Smooth muscle cell (in vitro differentiated cells): ENCODE measurements around the gene KHDC4. TPM values are rescaled to one million over a fixed set of nuclear protein-coding genes. Genes with fewer than 3 reads are reported as not detected.

Experiments
- DNase-seq: peaks from one replicate; lab custom pipeline; 2025; ENCODE audit not compliant: unreplicated experiment; lab: John Stamatoyannopoulos, UW
- H2AFZ ChIP-seq: fragments of 200-600 bp; sonication (generic); 2 replicates; pipeline ENCODE4 v1.6.0; 2016; ENCODE audit warnings: antibody characterized with exemption, low read depth, mild to moderate bottlenecking
- H3F3A ChIP-seq: fragments of 200-600 bp; sonication (generic); 2 replicates; pipeline ENCODE4 v1.6.0; 2017; ENCODE audit warnings: antibody characterized with exemption, low read depth
- H3K27ac ChIP-seq: fragments of 200-600 bp; sonication (generic); 2 replicates; pipeline ENCODE4 v1.5.1; 2016; ENCODE audit warnings: low read depth, mild to moderate bottlenecking
- H3K27me3 ChIP-seq: fragments of 200-600 bp; sonication (generic); 2 replicates; pipeline ENCODE4 v1.6.1; 2016; ENCODE audit warnings: low read depth, mild to moderate bottlenecking
- H3K36me3 ChIP-seq: fragments of 200-600 bp; sonication (generic); 2 replicates; pipeline ENCODE4 v1.5.1; 2016; ENCODE audit warnings: low read depth
- H3K4me1 ChIP-seq: fragments of 200-600 bp; sonication (generic); 2 replicates; pipeline ENCODE4 v1.5.1; 2016; ENCODE audit warnings: low read depth
- H3K4me2 ChIP-seq: fragments of 200-600 bp; sonication (generic); 2 replicates; pipeline ENCODE4 v1.6.0; 2016; ENCODE audit warnings: mild to moderate bottlenecking
- H3K4me3 ChIP-seq: fragments of 200-600 bp; sonication (generic); 2 replicates; pipeline ENCODE4 v1.5.1; 2016; ENCODE audit warnings: mild to moderate bottlenecking
- H3K79me2 ChIP-seq: fragments of 200-600 bp; sonication (generic); 2 replicates; pipeline ENCODE4 v1.6.0; 2016; ENCODE audit warnings: low read depth, mild to moderate bottlenecking
- H3K9ac ChIP-seq: fragments of 200-600 bp; sonication (generic); 2 replicates; pipeline ENCODE4 v1.6.0; 2016; ENCODE audit warnings: low read depth
- H3K9me3 ChIP-seq: fragments of 200-600 bp; sonication (generic); replicated peaks from 2 replicates; pipeline ENCODE4 v1.5.1; 2016; ENCODE audit warnings: low read depth
- H4K20me1 ChIP-seq: fragments of 200-600 bp; sonication (generic); 2 replicates; pipeline ENCODE4 v1.6.0; 2016; ENCODE audit warnings: low read depth
- WGBS: methylation state at CpG from one replicate; pipeline ENCODE4 v1.1.7; 2016; ENCODE audit warnings: low lambda C conversion rate; 5-methylcytosine and 5-hydroxymethylcytosine counted together
- polyA plus RNA-seq: library from polyadenylated mRNA; unstranded; fragments of >200 nt; fragmentation: Nextera tagmentation; extraction: Ambion mirVana; gene quantifications from 2 replicates; pipeline ENCODE4 v1.2.1, GENCODE V29; 2016
- total RNA-seq: library from RNA; depleted of rRNA; stranded (reverse); fragments of >200 nt; gene quantifications from 2 replicates; pipeline ENCODE4 v1.2.3, GENCODE V29; 2014
- TF ChIP-seq, protein P1 (sequence below): fragments of 200-600 bp; sonication (generic); IDR thresholded peaks from 2 replicates; pipeline ENCODE4 v1.5.1; 2017; ENCODE audit warnings: borderline replicate concordance, mild to moderate bottlenecking, antibody characterized with exemption; ENCODE audit not compliant: insufficient read depth, poor library complexity, severe bottlenecking

The KHDC4 gene
- total and polyA plus RNA-seq, 2 experiments from 2014 or later, result 14.9 to 41.7 TPM

DNA sequence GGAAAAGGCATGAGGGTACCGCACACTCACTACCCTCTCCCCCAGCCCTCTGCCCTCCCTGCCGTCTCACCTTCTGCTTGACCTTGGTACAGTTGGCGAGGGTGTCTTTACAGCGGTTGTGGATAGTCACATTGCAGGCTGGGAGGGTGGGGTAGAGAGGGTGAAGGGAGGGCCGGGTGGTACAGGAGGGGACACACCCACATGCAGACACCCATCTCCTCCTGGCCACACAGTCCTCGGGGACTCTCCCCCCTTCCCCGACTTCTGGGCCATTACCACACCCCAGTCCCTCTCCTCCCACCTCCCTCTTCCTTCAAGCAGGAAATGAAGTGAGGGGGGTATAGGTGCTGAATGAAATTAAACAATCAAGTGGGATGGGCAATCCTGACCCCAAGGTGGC is 32.5 kb upstream of the KHDC4 start:
- Histone ChIP-seq H3K9me3 (no peaks in the 10 kb centered on the region), H3F3A (peaks cover 4% of the 10 kb centered on the region), H3K4me2 (no peak overlapping the region), H3K36me3 (no peaks in the 10 kb centered on the region), H3K79me2 (peaks cover 56% of the 10 kb centered on the region), H3K9ac (no peak overlapping the region), H3K27ac (no peak overlapping the region), H2AFZ (no peak overlapping the region), H3K4me1 (peaks cover 32% of the 10 kb centered on the region), H3K4me3 (no peak overlapping the region), H3K27me3 (no peaks in the 10 kb centered on the region), H4K20me1 (peaks cover 80% of the 10 kb centered on the region)
- TF ChIP-seq, protein P1, sequence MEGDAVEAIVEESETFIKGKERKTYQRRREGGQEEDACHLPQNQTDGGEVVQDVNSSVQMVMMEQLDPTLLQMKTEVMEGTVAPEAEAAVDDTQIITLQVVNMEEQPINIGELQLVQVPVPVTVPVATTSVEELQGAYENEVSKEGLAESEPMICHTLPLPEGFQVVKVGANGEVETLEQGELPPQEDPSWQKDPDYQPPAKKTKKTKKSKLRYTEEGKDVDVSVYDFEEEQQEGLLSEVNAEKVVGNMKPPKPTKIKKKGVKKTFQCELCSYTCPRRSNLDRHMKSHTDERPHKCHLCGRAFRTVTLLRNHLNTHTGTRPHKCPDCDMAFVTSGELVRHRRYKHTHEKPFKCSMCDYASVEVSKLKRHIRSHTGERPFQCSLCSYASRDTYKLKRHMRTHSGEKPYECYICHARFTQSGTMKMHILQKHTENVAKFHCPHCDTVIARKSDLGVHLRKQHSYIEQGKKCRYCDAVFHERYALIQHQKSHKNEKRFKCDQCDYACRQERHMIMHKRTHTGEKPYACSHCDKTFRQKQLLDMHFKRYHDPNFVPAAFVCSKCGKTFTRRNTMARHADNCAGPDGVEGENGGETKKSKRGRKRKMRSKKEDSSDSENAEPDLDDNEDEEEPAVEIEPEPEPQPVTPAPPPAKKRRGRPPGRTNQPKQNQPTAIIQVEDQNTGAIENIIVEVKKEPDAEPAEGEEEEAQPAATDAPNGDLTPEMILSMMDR, result no peak
- DNase-seq, result no peak
- 95% methylated on average over 6 of the region's 7 CpGs for WGBS

DNA sequence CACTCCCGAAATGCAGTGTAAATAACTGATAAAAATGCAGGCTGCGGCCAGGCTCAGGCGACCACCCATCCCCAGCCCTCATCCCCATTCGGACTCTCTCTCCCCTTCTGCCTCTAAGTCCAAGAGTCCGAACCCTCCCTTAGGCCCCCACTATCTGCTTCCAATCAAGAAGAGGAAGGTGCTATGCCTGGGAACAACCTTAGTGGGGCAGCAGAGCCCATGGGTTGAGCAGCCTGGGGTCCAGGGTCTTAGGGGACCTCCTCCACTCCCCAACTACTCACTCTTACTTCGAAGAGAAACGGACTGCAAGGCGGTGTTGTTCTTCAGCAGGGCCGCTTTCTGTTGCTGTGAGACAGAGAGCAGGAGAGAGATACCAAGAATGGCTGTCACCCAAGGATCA is 31.9 kb upstream of the KHDC4 start:
- Histone ChIP-seq H3K79me2 (peaks cover 51% of the 10 kb centered on the region), H3K27me3 (no peaks in the 10 kb centered on the region), H2AFZ (no peak overlapping the region), H3F3A (peaks cover 4% of the 10 kb centered on the region), H3K4me2 (no peak overlapping the region), H3K4me3 (no peak overlapping the region), H3K36me3 (no peaks in the 10 kb centered on the region), H4K20me1 (peaks cover 79% of the 10 kb centered on the region), H3K9ac (no peak overlapping the region), H3K27ac (no peak overlapping the region), H3K9me3 (no peaks in the 10 kb centered on the region), H3K4me1 (peaks cover 32% of the 10 kb centered on the region)
- TF ChIP-seq, protein P1, result no peak
- no peak for DNase-seq
- 92% methylated on average over 9 of the region's 9 CpGs for WGBS

DNA sequence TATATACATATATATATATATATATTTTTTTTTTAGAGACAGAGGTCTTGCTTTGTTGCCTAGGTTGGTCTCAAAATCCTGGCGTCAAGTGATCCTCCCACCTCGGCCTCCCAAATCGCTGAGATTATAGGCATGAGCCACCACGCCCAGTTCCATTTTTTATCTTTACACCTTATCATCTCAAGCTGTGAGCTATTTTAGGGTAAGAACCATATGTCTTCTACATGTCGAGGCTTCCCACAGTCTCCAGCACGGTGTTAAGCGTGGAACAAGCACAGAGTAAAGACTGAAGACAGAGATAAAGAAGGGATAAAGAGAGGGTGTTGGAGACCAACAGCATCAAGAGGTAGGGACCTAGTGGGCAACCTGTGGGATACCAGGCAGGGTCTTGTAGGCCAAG is 30.0 kb upstream of the KHDC4 start:
- Histone ChIP-seq H3K9me3 (no peaks in the 10 kb centered on the region), H3K36me3 (no peaks in the 10 kb centered on the region), H3K9ac (no peak overlapping the region), H3K4me2 (no peak overlapping the region), H4K20me1 (peaks cover 78% of the 10 kb centered on the region), H3K27me3 (no peaks in the 10 kb centered on the region), H3K79me2 (peaks cover 38% of the 10 kb centered on the region), H3K4me1 (peaks cover 19% of the 10 kb centered on the region), H3F3A (no peaks in the 10 kb centered on the region), H2AFZ (no peak overlapping the region), H3K4me3 (no peak overlapping the region), H3K27ac (no peak overlapping the region)
- 93% methylated on average over 7 of the region's 7 CpGs for WGBS
- TF ChIP-seq, protein P1, result no peak
- no peak for DNase-seq

DNA sequence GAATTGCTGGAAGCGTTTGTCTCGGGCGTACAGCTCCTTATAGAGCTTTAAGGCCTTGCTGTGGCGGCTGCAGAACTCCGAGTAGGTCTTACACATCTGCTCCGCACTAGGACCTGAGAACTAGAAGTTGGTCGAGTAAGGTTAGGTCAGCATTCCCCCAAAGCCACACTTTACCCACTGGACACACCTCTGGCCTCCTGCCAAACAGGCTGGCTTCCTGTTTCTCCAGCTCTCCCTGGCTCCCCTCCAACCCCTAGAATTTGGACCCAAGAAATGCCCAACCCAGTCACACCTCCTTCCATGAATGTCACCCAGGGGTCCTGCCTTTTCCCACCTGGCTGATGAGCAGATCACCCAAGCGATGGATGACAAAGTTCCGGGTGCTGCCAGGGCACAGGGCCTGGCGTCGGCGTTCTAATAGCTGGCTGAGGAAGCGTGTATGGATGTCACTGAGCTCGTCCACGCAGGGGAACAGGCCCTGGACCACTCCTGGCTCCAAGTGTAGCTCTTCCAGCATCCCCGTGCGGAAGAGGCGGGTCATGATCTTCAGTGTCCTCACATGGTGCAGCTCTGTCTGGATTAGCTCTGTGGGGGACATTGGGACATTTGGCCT is 28.5 kb upstream of the KHDC4 start:
- H3K4me3 ChIP-seq, result no peak overlapping the region
- no peak overlapping the region for H3K4me2 ChIP-seq
- H3K27ac ChIP-seq, result no peak overlapping the region
- H3K9me3 ChIP-seq, result no peaks in the 10 kb centered on the region
- H3K36me3 ChIP-seq, result peaks cover 4% of the 10 kb centered on the region
- peaks cover 23% of the 10 kb centered on the region for H3K79me2 ChIP-seq
- H4K20me1 ChIP-seq, result peaks cover 66% of the 10 kb centered on the region
- peaks cover 4% of the 10 kb centered on the region for H3K4me1 ChIP-seq
- DNase-seq, result no peak
- H3K27me3 ChIP-seq, result no peaks in the 10 kb centered on the region
- TF ChIP-seq, protein P1, result no peak
- WGBS, result 98% methylated on average over 18 of the region's 18 CpGs
- H3K9ac ChIP-seq, result no peak overlapping the region
- H2AFZ ChIP-seq, result no peak overlapping the region
- H3F3A ChIP-seq, result no peaks in the 10 kb centered on the region
